Measurements from ENCODE around the gene AP5B1.

Gene AP5B1

DNA sequence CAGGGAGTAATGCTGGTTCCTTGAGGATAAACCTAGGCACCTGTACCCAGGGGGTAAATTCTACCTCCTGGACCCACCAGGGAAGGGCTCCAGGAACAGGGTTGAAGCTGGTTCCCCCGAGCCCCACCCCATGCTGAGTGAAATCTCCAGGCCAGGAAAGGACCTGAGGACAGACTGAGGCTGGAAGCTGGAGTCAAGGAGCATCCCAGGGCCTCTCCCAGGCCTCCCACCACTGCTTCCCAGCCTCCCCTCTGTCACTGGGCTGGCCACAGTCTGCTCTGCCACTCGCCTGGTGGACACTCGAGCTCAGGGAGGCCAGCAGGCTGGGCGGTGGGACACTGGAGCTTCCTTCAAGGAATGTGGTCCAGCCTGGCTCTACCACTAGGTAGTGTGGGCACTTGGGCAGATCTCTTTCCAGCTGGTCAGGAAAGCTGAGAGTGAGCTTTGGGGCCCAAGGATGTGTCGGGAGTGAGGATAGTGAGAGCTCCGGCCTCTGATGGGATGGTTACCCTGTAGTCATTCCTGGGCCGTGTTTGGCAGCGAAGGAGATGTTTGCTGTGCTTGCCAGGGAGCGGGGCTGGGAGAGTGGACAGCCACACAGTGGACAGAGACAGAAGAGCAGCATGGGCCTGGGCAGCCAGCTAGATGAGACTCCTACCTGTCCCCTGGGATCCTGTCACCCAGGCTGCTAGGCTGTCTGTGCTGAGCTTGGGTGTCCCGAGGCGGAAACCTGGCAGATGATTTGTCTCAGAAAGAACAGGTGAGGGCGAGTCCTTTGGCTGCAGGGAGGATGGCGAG, 9.5 kb upstream of the AP5B1 start:
- in situ Hi-C loops (cut with MboI; ENCODE audit: low pct_unique_long_range_greater_than_20kb, low sequenced_read_pairs, unreplicated experiment): no loop called here
- TF ChIP-seq, protein P1, sequence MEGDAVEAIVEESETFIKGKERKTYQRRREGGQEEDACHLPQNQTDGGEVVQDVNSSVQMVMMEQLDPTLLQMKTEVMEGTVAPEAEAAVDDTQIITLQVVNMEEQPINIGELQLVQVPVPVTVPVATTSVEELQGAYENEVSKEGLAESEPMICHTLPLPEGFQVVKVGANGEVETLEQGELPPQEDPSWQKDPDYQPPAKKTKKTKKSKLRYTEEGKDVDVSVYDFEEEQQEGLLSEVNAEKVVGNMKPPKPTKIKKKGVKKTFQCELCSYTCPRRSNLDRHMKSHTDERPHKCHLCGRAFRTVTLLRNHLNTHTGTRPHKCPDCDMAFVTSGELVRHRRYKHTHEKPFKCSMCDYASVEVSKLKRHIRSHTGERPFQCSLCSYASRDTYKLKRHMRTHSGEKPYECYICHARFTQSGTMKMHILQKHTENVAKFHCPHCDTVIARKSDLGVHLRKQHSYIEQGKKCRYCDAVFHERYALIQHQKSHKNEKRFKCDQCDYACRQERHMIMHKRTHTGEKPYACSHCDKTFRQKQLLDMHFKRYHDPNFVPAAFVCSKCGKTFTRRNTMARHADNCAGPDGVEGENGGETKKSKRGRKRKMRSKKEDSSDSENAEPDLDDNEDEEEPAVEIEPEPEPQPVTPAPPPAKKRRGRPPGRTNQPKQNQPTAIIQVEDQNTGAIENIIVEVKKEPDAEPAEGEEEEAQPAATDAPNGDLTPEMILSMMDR (IDR thresholded peaks at IDR 0.05; ENCODE audit: extremely low read depth, insufficient read depth, missing control alignments): no peak
- DNase-seq (ENCODE audit: low spot score): no peak

DNA sequence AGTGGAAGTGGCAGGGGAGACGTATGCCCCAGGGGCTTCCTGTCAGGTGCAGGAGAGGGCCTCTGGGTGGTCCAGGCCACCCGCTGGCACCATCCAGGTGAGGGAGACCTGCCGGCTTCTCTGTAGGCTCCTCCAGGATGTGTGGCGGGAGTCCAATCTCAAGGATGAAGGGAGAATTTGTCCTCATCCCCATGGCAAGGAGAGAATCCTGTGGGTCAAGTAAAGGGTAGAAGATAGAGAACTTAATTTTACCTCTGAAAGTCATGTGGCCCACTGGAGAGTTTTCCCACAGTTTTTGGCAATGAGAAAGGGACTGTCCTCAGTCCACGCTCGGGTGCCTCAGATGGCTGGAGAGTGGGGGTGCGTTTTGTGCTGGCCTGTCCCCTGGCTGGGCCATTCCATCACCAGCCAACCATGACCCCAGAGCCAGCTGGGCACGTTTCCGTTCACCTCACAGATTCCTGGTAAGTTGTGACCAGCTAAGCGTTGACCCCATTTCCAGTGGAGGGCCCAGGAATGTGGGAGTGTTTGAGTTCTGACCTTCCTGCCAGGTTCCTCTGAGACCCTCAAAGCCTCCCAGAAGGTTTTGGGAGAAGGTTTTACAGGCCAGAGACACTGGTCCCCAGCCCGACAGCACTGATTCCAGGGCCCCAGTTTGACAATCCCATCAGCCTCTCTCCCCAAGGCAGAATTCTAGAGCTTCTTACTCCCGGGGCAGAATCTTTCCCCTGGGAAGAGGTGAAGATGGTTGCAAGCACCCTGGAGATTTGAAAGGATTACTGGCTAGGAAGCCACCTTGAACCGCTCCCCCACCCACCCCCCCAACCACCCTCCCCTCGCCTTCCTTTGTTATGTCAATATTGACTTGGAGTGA, 8.7 kb upstream of the AP5B1 start:
- DNase-seq (ENCODE audit: low spot score): no peak
- TF ChIP-seq, protein P1 (IDR thresholded peaks at IDR 0.05; ENCODE audit: extremely low read depth, insufficient read depth, missing control alignments): no peak
- in situ Hi-C loops (cut with MboI; ENCODE audit: low pct_unique_long_range_greater_than_20kb, low sequenced_read_pairs, unreplicated experiment): no loop called here

DNA sequence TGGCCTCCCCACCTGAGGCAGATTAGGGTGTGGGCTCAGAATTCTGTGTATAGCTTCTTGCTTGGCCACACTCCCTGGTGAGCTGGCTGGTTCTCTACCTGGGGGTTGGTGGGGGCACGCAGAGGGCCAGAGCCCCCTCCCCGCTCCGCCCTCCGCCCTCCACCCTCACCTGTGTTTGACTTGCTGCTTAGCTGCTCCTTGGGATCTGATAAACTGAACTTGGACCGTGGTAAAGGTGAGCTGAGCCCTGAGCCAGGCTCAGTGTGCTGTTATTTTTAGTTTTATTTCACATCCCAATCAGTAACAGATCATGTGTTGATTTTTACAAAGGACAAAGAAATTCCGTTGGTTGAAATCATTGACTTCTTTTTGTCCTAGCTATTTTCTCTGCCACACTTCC, 8.0 kb upstream of the AP5B1 start:
- DNase-seq (ENCODE audit: low spot score): no peak
- TF ChIP-seq, protein P1 (IDR thresholded peaks at IDR 0.05; ENCODE audit: extremely low read depth, insufficient read depth, missing control alignments): no peak
- in situ Hi-C loops (cut with MboI; ENCODE audit: low pct_unique_long_range_greater_than_20kb, low sequenced_read_pairs, unreplicated experiment): no loop called here

DNA sequence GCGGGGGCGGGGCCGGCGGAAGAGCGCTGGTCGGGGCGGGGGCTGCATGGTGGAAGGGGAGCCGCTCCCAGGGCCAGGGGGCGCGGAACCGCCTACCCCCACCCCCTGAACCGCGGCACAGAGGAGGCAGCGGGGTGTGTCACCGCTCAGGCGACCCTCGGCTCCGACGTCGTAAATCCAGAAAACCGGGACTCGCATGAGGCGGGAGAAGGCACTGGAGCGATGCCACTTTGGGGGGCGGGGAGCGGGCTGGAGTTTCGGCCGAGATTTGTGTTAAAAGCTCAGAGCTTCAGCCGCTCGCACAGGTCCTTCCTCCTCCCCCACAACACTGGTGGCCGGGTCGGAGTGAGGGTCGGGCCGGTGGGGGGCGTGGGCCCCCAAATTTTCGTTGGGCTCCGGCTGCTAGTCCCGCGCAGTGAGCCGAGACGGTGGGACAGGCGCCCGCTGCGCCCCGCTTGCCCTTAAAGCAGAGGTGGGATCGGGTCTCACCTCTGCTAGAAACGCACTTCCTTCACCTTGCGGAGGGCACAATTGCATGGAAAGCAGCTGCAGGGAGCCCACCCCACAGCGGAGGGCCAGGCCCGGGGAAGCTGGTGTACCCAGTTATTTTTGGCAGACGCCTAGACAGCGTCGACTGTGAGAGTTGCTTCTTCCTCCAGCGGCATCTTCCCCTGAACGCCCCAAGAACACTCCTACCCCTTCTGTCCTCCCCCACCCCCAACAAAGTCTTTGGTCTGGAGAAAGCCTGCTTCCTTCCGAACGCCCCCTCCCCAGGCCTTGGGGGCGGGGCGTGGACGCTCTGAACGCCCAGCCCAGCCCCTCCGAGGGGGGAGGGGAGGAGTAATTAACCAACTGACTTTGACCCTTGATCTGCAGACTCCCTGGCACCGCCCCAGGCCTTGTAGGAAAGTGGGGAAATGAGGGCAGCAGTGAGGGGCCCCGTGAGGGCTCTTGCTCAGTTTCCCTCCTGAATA, 7.2 kb upstream of the AP5B1 start:
- DNase-seq (ENCODE audit: low spot score): peak; percentile 70
- in situ Hi-C loops (cut with MboI; ENCODE audit: low pct_unique_long_range_greater_than_20kb, low sequenced_read_pairs, unreplicated experiment): no loop called here
- TF ChIP-seq, protein P1 (IDR thresholded peaks at IDR 0.05; ENCODE audit: extremely low read depth, insufficient read depth, missing control alignments): no peak

DNA sequence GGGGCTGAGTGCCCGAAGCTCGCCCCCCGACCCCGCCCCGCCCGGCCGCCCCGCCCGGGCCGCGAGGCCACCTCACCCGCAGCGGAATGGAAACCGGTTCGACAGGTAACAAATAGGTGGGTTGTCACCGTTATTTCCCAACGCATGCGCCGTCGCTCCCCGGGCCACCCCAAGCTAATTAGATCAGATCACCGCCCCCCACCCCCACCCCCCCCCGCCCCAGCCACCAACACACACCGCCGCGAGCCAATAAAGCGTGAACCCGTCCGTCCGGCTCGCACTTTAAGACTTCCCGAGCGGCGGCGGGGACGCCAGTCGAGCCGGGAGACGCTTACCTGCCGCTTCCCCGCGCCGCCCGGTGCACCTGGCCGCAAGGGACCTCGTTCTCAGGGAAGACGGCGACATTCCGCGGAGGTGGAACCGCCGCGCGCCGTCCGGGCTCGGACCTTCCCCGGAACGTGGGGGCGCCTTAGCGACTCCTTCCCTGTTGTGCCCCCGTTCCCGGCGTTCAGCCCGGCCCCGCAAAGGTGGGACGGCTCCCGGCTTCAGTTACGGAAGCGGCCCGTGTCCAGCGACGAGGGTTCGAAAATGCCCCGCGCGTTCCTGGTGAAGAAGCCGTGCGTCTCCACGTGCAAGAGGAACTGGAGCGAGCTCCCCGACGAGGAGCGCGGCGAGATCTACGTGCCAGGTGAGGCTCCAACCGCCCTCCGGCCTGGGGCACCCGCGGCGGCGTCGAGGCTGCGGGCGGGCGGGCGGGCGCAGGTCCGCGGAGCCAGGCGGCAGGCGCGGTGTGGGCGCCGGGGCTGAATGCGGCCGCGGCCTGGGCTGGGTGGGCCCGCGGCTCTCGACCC, 6.2 kb upstream of the AP5B1 start, which contains the start of gene OVOL1:
TSS of gene OVOL1 (plus strand) at position 278 of the 851 bp plus-strand sequence. CDS start at position 589, 311 bp downstream.
- DNase-seq (ENCODE audit: low spot score): peak; percentile 72
- TF ChIP-seq, protein P1 (IDR thresholded peaks at IDR 0.05; ENCODE audit: extremely low read depth, insufficient read depth, missing control alignments): no peak
- in situ Hi-C loops (cut with MboI; ENCODE audit: low pct_unique_long_range_greater_than_20kb, low sequenced_read_pairs, unreplicated experiment): no loop called here

All from GM13977 (cell line).